GM12878 (cell line): ENCODE data around the gene TLR9. TPM values are rescaled to one million over a fixed set of nuclear protein-coding genes. Genes with fewer than 3 reads are reported as not detected.

Source experiments
- ATF2 ChIP-seq: IDR thresholded peaks from 2 replicates; pipeline ENCODE4 v1.6.1; 2012; ENCODE audit warnings: low read length, inconsistent platforms
- ATF3 ChIP-seq: IDR thresholded peaks from 2 replicates; pipeline ENCODE4 v1.6.1; 2011; ENCODE audit warnings: low read depth, mild to moderate bottlenecking, low read length, moderate library complexity, borderline replicate concordance; ENCODE audit errors: extremely low read depth
- BCL11A ChIP-seq: IDR thresholded peaks from 2 replicates; pipeline ENCODE4 v1.6.1; 2011; ENCODE audit warnings: low read depth, low read length
- BCL3 ChIP-seq: IDR thresholded peaks from 2 replicates; pipeline ENCODE4 v1.6.1; 2011; ENCODE audit warnings: borderline replicate concordance, low read depth, mild to moderate bottlenecking, moderate library complexity, low read length; ENCODE audit not compliant: insufficient read depth, poor library complexity, severe bottlenecking
- CREM ChIP-seq: IDR thresholded peaks from 2 replicates; pipeline ENCODE4 v1.6.1; 2014; ENCODE audit warnings: antibody characterized with exemption, low read depth
- IRF4 ChIP-seq: IDR thresholded peaks from 2 replicates; pipeline ENCODE4 v1.6.1; 2011; ENCODE audit warnings: low read depth, low read length
- KDM1A ChIP-seq: fragments of 200-600 bp; sonication (generic); IDR thresholded peaks from 2 replicates; pipeline ENCODE4 v1.6.1; 2016; ENCODE audit warnings: borderline replicate concordance
- KLF5 ChIP-seq: fragments of 450-650 bp; IDR thresholded peaks from 2 replicates; pipeline ENCODE4 v1.6.1; 2014; ENCODE audit warnings: mild to moderate bottlenecking; ENCODE audit not compliant: partially characterized antibody
- NFYA ChIP-seq: IDR thresholded peaks from 2 replicates; pipeline ENCODE4 v1.6.1; 2011; ENCODE audit warnings: low read depth, mild to moderate bottlenecking, low read length, improper control_type of control experiment, borderline replicate concordance
- PKNOX1 ChIP-seq: fragments of 450-650 bp; IDR thresholded peaks from 2 replicates; pipeline ENCODE4 v1.6.1; 2016; ENCODE audit warnings: mild to moderate bottlenecking
- RBBP5 ChIP-seq: fragments of 200-600 bp; sonication (generic); conservative IDR thresholded peaks from 2 replicates; pipeline ENCODE4 v1.6.1; 2016
- RELA ChIP-seq: fragments of 450-650 bp; IDR thresholded peaks from 2 replicates; pipeline ENCODE4 v1.8.0; 2014; ENCODE audit warnings: borderline replicate concordance; ENCODE audit not compliant: partially characterized antibody
- SIX5 ChIP-seq: IDR thresholded peaks from 2 replicates; pipeline ENCODE4 v1.6.1; 2011; ENCODE audit warnings: mild to moderate bottlenecking, low read depth, low read length, moderate library complexity; ENCODE audit not compliant: severe bottlenecking
- STAT1 ChIP-seq: fragments of 450-650 bp; conservative IDR thresholded peaks from 2 replicates; pipeline ENCODE4 v1.6.1; 2014; ENCODE audit warnings: antibody characterized with exemption, mild to moderate bottlenecking
- TCF12 ChIP-seq: IDR thresholded peaks from 2 replicates; pipeline ENCODE4 v1.6.1; 2011; ENCODE audit warnings: low read depth, mild to moderate bottlenecking, low read length
- TCF3 ChIP-seq: IDR thresholded peaks from 2 replicates; pipeline ENCODE4 v1.6.1; 2012; ENCODE audit warnings: low read depth, mild to moderate bottlenecking, low read length, borderline replicate concordance; ENCODE audit not compliant: insufficient read depth
- USF2 ChIP-seq: IDR thresholded peaks from 2 replicates; pipeline ENCODE4 v1.6.1; 2011; ENCODE audit warnings: low read depth, low read length, improper control_type of control experiment, borderline replicate concordance
- ZBTB11 ChIP-seq: fragments of 450-650 bp; formaldehyde crosslinking; IDR thresholded peaks from 2 replicates; pipeline ENCODE4 v1.5.0; 2022; ENCODE audit warnings: mild to moderate bottlenecking, missing genetic modification characterization
- ZSCAN29 ChIP-seq: fragments of 450-650 bp; IDR thresholded peaks from 2 replicates; pipeline ENCODE4 v1.6.1; 2017; ENCODE audit warnings: mild to moderate bottlenecking, moderate library complexity
- polyA plus RNA-seq, 11 experiments: library from polyadenylated mRNA; depleted of rRNA in 4 of 11; unstranded in 6 of 11; stranded (reverse) in 5 of 11; fragments of >200 nt; fragmentation: Nextera tagmentation in 4 of 11; fragmentation: Illumina TruSeq in 1 of 11; extraction: Ambion mirVana in 4 of 11; extraction: Trizol in 1 of 11; gene quantifications; 1 replicate in 1 of 11; 2 replicates in 10 of 11; pipeline versions ENCODE4 v1.2.1 to v1.2.3, GENCODE V29; 2011 to 2016; ENCODE audit warnings: inconsistent platforms in 2 of 11, missing spikeins in 2 of 11, low read depth in 1 of 11
- total RNA-seq, 4 experiments: library from RNA; depleted of rRNA in 3 of 4; stranded (reverse); fragments of >200 nt in 3 of 4; fragmentation: Illumina TruSeq in 1 of 4; extraction: Trizol in 1 of 4; gene quantifications; 2 replicates each; pipeline versions ENCODE4 v1.2.1 to v1.2.3, GENCODE V29; 2013 to 2021

Gene TLR9
- total and polyA plus RNA-seq, 10 of the 15 experiments (the other 5 are each of a cell fraction or from before 2014, with no cell fraction given), result 0.10 to 4.8 (median 0.53) TPM; not detected in 1

- TF ChIP-seq BCL3, result peak; percentile 55
- no peak for TF ChIP-seq KDM1A
- TF ChIP-seq USF2, result no peak
- TF ChIP-seq NFYA, result no peak
- TF ChIP-seq ZBTB11, result no peak
- no peak for TF ChIP-seq ATF2
- TF ChIP-seq ATF3, result no peak
- no peak for TF ChIP-seq ZSCAN29
- 0 out of 2 replicates have a peak, but pooled peaks have one; percentile 33 for TF ChIP-seq TCF3
- TF ChIP-seq KLF5, result peak; percentile 47
- TF ChIP-seq SIX5, result no peak
- TF ChIP-seq IRF4, result peak; percentile 92
- no peak for TF ChIP-seq RELA
- no peak for TF ChIP-seq RBBP5
- no peak for TF ChIP-seq STAT1
- TF ChIP-seq TCF12, result peak; percentile 70
- peak; percentile 96 for TF ChIP-seq BCL11A
- peak; percentile 88 for TF ChIP-seq CREM
- TF ChIP-seq PKNOX1, result peak; percentile 40; the same call in 1 of the 2 replicates
Observed at GRCh38 chr3:52243791-52244628, 18.6 kb upstream of the TLR9 start (continued).
